ENCODE data around the gene COL4A6. TPM values are rescaled to one million over a fixed set of nuclear protein-coding genes. Genes with fewer than 3 reads are reported as not detected.

Gene COL4A6
- total and polyA plus RNA-seq, 9 donors: 3.3 to 32.1 (median 11.7) TPM

- no peak overlapping the region for H3K27ac ChIP-seq
- no peak for DNase-seq
These were observed 116.0 kb downstream of the COL4A6 start for GRCh38 chrX:108322234-108322633.

GRCh38 chrX:108316456-108316855 lies 121.8 kb downstream of the COL4A6 start:
- no peak for DNase-seq

More at GRCh38 chrX:108322234-108322633, 116.0 kb downstream of the COL4A6 start:
- TF ChIP-seq POLR2A (IDR thresholded peaks at IDR 0.05) (no peak), EP300 (IDR thresholded peaks at IDR 0.05) (no peak), CTCF (IDR thresholded peaks at IDR 0.05) (no peak)
- Histone ChIP-seq H3K36me3 (no peaks in the 10 kb centered on the region), H3K4me1 (ENCODE audit: insufficient read depth) (no peaks in the 10 kb centered on the region), H3K27me3 (no peaks in the 10 kb centered on the region), H3K9me3 (no peaks in the 10 kb centered on the region), H3K4me3 (no peak overlapping the region)
- intact Hi-C loops (cut with DNase I): no loop called here

GRCh38 chrX:108313669-108314068 lies 124.6 kb downstream of the COL4A6 start:
- H3K4me1 ChIP-seq (ENCODE audit: insufficient read depth): no peaks in the 10 kb centered on the region
- no peak for TF ChIP-seq POLR2A (IDR thresholded peaks at IDR 0.05)
- no peak for TF ChIP-seq EP300 (IDR thresholded peaks at IDR 0.05)
- no peak for TF ChIP-seq CTCF (IDR thresholded peaks at IDR 0.05)
- H3K27me3 ChIP-seq: no peaks in the 10 kb centered on the region
- intact Hi-C loops (cut with DNase I): loop anchor here in 1 of 4 donors (5.0 kb wide), 1 partner anchor 351 kb away; no protein-coding TSS in a partner anchor
- WGBS, 3 donors: 65 to 88% (median 83%) methylated on average over 1 of the region's 1 CpG
- no peaks in the 10 kb centered on the region for H3K36me3 ChIP-seq
- H3K4me3 ChIP-seq: no peak overlapping the region
- H3K9me3 ChIP-seq: no peaks in the 10 kb centered on the region
- H3K27ac ChIP-seq: no peak overlapping the region
- no peak for DNase-seq

More at GRCh38 chrX:108316456-108316855, 121.8 kb downstream of the COL4A6 start:
- H3K27ac ChIP-seq: no peak overlapping the region
- H3K9me3 ChIP-seq: no peaks in the 10 kb centered on the region
- no peaks in the 10 kb centered on the region for H3K4me1 ChIP-seq (ENCODE audit: insufficient read depth)
- WGBS, 3 donors: 53 to 67% (median 64%) methylated on average over 1 of the region's 1 CpG
- H3K27me3 ChIP-seq: no peaks in the 10 kb centered on the region
- intact Hi-C loops (cut with DNase I): no loop called here
- H3K36me3 ChIP-seq: no peaks in the 10 kb centered on the region
- TF ChIP-seq EP300 (IDR thresholded peaks at IDR 0.05) (no peak), POLR2A (IDR thresholded peaks at IDR 0.05) (no peak), CTCF (IDR thresholded peaks at IDR 0.05) (no peak)
- no peak overlapping the region for H3K4me3 ChIP-seq

- Histone ChIP-seq H3K9me3 (no peaks in the 10 kb centered on the region), H3K27me3 (no peaks in the 10 kb centered on the region), H3K4me3 (no peak overlapping the region), H3K4me1 (ENCODE audit: insufficient read depth) (no peaks in the 10 kb centered on the region), H3K27ac (no peak overlapping the region), H3K36me3 (no peaks in the 10 kb centered on the region)
- no peak for DNase-seq
- no peak for TF ChIP-seq POLR2A (IDR thresholded peaks at IDR 0.05)
- TF ChIP-seq EP300 (IDR thresholded peaks at IDR 0.05): no peak
- no peak for TF ChIP-seq CTCF (IDR thresholded peaks at IDR 0.05)
- 48 to 67% (median 60%) methylated on average over 1 of the region's 1 CpG for WGBS, 3 donors
- intact Hi-C loops (cut with DNase I): loop anchor here in 1 of 4 donors (5.0 kb wide), 1 partner anchor 351 kb away; no protein-coding TSS in a partner anchor
These were observed 125.3 kb downstream of the COL4A6 start for GRCh38 chrX:108312957-108313356.
